Bronchial epithelial cell (primary cell): Measurements from ENCODE around the gene PTPRD. TPM values are rescaled to one million over a fixed set of nuclear protein-coding genes. Genes with fewer than 3 reads are reported as not detected.

ENCODE experiments used
- DNase-seq: peaks from one replicate; pipeline ENCODE4 v3.0.0-alpha.2; 2010; ENCODE audit warnings: low read depth
- FAIRE-seq: peaks from 2 replicates; lab custom pipeline; 2011; peaks lifted over from hg19 to GRCh38; lab: Jason Lieb, UNC
- H3K27me3 ChIP-seq: 2 replicates; pipeline ENCODE4 v1.5.1; 2011; ENCODE audit warnings: low read length; ENCODE audit not compliant: control insufficient read depth, insufficient read depth
- H3K36me3 ChIP-seq: 2 replicates; pipeline ENCODE4 v1.5.1; 2011; ENCODE audit warnings: low read length; ENCODE audit not compliant: control insufficient read depth, insufficient read depth
- H3K4me3 ChIP-seq: 2 replicates; pipeline ENCODE4 v1.5.1; 2011; ENCODE audit warnings: mild to moderate bottlenecking, low read depth, low read length, control low read depth
- CTCF ChIP-seq: IDR thresholded peaks from 2 replicates; pipeline ENCODE4 v1.5.1; 2011; ENCODE audit warnings: mild to moderate bottlenecking, moderate library complexity, low read length, control low read depth, inconsistent platforms; ENCODE audit not compliant: insufficient read depth, severe bottlenecking
- total RNA-seq: library from RNA; depleted of rRNA; stranded (reverse); fragments of >200 nt; gene quantifications from 2 replicates; pipeline ENCODE4 v1.2.1, GENCODE V29; 2014

Gene PTPRD
- total RNA-seq, 1 donor from 2014 or later: 2.9 TPM

DNA sequence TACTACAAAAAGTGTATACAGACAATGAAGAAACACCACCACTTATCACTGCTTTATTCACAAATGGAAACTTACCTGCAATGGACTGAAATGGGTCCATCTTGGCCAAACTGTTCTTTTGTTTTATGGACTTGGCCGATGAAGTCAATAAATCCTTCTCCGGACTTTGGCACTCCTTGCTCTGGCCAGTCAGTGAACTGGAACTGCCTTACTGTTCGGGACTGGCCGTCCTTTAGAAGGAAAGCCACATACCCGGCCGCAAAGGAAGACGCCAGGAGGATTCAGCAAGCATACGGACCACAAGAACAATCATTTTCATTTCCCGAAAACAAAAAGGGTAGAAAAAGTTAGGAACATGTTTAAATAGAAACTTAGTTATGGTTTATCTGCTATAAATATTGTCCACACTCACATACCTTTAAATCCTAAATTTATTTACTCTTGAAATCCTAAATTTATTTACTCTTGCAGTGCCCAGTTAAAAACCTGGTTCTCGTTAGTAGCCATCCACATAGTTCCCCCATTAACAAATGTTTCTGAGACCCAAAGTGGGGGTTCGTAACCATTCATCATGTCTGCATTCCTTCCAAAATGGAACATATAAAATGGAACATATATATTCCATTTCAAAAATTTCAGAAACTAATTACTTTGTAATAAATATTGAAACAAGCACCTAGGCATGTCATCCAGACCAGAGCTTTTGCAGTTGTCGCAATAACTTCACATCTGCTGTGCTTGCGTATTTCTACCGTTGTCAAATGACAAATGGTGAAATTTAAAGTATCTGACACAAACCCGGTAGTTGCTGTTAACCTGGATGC, 2281.1 kb downstream of the PTPRD start:
- no peak overlapping the region for H3K4me3 ChIP-seq
- DNase-seq (no peak), FAIRE-seq (no peak)
- TF ChIP-seq CTCF: no peak
- no peaks in the 10 kb centered on the region for H3K36me3 ChIP-seq
- no peaks in the 10 kb centered on the region for H3K27me3 ChIP-seq

GRCh38 chr9:8329561-8330283, 2283.1 kb downstream of the PTPRD start:
- DNase-seq (no peak), FAIRE-seq (no peak)
- no peaks in the 10 kb centered on the region for H3K27me3 ChIP-seq
- TF ChIP-seq CTCF: no peak
- H3K4me3 ChIP-seq: no peak overlapping the region
- H3K36me3 ChIP-seq: no peaks in the 10 kb centered on the region

- H3K27me3 ChIP-seq: no peaks in the 10 kb centered on the region
- no peaks in the 10 kb centered on the region for H3K36me3 ChIP-seq
- DNase-seq (no peak), FAIRE-seq (no peak)
- no peak overlapping the region for H3K4me3 ChIP-seq
- TF ChIP-seq CTCF: no peak
These were observed 2297.6 kb downstream of the PTPRD start for GRCh38 chr9:8315211-8315610.

GRCh38 chr9:8309258-8309657, 2303.5 kb downstream of the PTPRD start:
- no peak for TF ChIP-seq CTCF
- no peaks in the 10 kb centered on the region for H3K27me3 ChIP-seq
- DNase-seq (no peak), FAIRE-seq (no peak)
- H3K4me3 ChIP-seq: no peak overlapping the region
- H3K36me3 ChIP-seq: no peaks in the 10 kb centered on the region

- TF ChIP-seq CTCF: no peak
- Histone ChIP-seq H3K27me3 (no peaks in the 10 kb centered on the region), H3K36me3 (no peaks in the 10 kb centered on the region), H3K4me3 (no peak overlapping the region)
- FAIRE-seq (no peak), DNase-seq (no peak)
These were observed 2308.1 kb downstream of the PTPRD start for GRCh38 chr9:8304720-8305119.
